Neural cell (in vitro differentiated cells): ENCODE measurements around the gene NUS1. TPM values are rescaled to one million over a fixed set of nuclear protein-coding genes. Genes with fewer than 3 reads are reported as not detected.
"Not testable (repeated sequence)": the region's sequence is repeated elsewhere in the genome, so short reads cannot be mapped to it uniquely, and the experiment has no call there.

Experiments used
- H2AFZ ChIP-seq: fragments of 200-600, 300-800 bp; sonication (generic), shearing (Covaris generic); 2 replicates; pipeline ENCODE4 v1.6.0; 2014; ENCODE audit warnings: low read depth, mild to moderate bottlenecking, antibody characterized with exemption, low read length, moderate library complexity
- H3F3A ChIP-seq: fragments of 200-600 bp; shearing (Covaris generic); 2 replicates; pipeline ENCODE4 v1.6.1; 2016; ENCODE audit warnings: mild to moderate bottlenecking, moderate library complexity, mixed read lengths, antibody characterized with exemption, low read length; ENCODE audit not compliant: insufficient read depth, poor library complexity, severe bottlenecking
- H3K27ac ChIP-seq: fragments of 200-600, 300-800 bp; sonication (generic), shearing (Covaris generic); 2 replicates; pipeline ENCODE4 v1.5.1; 2014; ENCODE audit warnings: mild to moderate bottlenecking, low read length, moderate library complexity
- H3K27me3 ChIP-seq: fragments of 300-800, 200-600 bp; sonication (generic), shearing (Covaris generic); 2 replicates; pipeline ENCODE4 v1.6.0; 2014; ENCODE audit warnings: mild to moderate bottlenecking, low read depth, low read length, moderate library complexity; ENCODE audit not compliant: insufficient read depth
- H3K36me3 ChIP-seq: fragments of 300-800, 200-600 bp; sonication (generic), shearing (Covaris generic); 2 replicates; pipeline ENCODE4 v1.5.1; 2014; ENCODE audit warnings: mild to moderate bottlenecking, antibody characterized with exemption, low read length, moderate library complexity; ENCODE audit not compliant: insufficient read depth
- H3K4me2 ChIP-seq: fragments of 300-800, 200-600 bp; sonication (generic), shearing (Covaris generic); 2 replicates; pipeline ENCODE4 v1.6.0; 2014; ENCODE audit warnings: mild to moderate bottlenecking, low read length
- H3K4me3 ChIP-seq: fragments of 300-800, 200-600 bp; sonication (generic), shearing (Covaris generic); 2 replicates; pipeline ENCODE4 v1.5.1; 2014; ENCODE audit warnings: mild to moderate bottlenecking, low read length, moderate library complexity
- H3K79me2 ChIP-seq: fragments of 200-600 bp; shearing (Covaris generic); replicated peaks from 2 replicates; pipeline ENCODE4 v1.6.0; 2014; ENCODE audit warnings: mild to moderate bottlenecking, low read length, moderate library complexity; ENCODE audit not compliant: insufficient read depth
- H3K9ac ChIP-seq: fragments of 300-800, 200-600 bp; sonication (generic), shearing (Covaris generic); 2 replicates; pipeline ENCODE4 v1.6.1; 2016; ENCODE audit warnings: mild to moderate bottlenecking, low read length, mixed read lengths
- H3K9me2 ChIP-seq: fragments of 200-600 bp; shearing (Covaris generic); 2 replicates; pipeline ENCODE4 v1.6.1; 2016; ENCODE audit warnings: mild to moderate bottlenecking, low read length, mixed read lengths; ENCODE audit not compliant: insufficient read depth
- H3K9me3 ChIP-seq: fragments of 200-600, 300-800 bp; sonication (generic), shearing (Covaris generic); 2 replicates; pipeline ENCODE4 v1.6.1; 2016; ENCODE audit warnings: mild to moderate bottlenecking, mixed run types, low read length, moderate library complexity, mixed read lengths
- H4K20me1 ChIP-seq: fragments of 200-600 bp; shearing (Covaris generic); 2 replicates; pipeline ENCODE4 v1.6.1; 2016; ENCODE audit warnings: mild to moderate bottlenecking, mixed run types; ENCODE audit not compliant: insufficient read depth
- CTCF ChIP-seq: fragments of 450-650 bp; IDR thresholded peaks from 2 replicates; pipeline ENCODE4 v1.5.1; 2014; ENCODE audit warnings: antibody characterized with exemption, mild to moderate bottlenecking, moderate library complexity; ENCODE audit not compliant: poor library complexity, severe bottlenecking
- EP300 ChIP-seq: fragments of 450-650 bp; conservative IDR thresholded peaks from 2 replicates; pipeline ENCODE4 v1.6.1; 2014; ENCODE audit warnings: antibody characterized with exemption, mild to moderate bottlenecking, moderate library complexity; ENCODE audit not compliant: poor library complexity, severe bottlenecking
- EZH2 ChIP-seq: fragments of 200-600, 300-800 bp; shearing (Covaris generic), sonication (generic); IDR thresholded peaks from 2 replicates; pipeline ENCODE4 v1.6.1; 2014; ENCODE audit warnings: antibody characterized with exemption, low read length, borderline replicate concordance, mild to moderate bottlenecking; ENCODE audit not compliant: insufficient read depth, poor library complexity, severe bottlenecking
- MXI1 ChIP-seq: fragments of 450-650 bp; conservative IDR thresholded peaks from 2 replicates; pipeline ENCODE4 v1.6.1; 2014; ENCODE audit warnings: antibody characterized with exemption, mild to moderate bottlenecking; ENCODE audit not compliant: poor library complexity, severe bottlenecking
- POLR2AphosphoS5 ChIP-seq: IDR thresholded peaks from 2 replicates; pipeline ENCODE4 v1.6.1; 2012
- RAD21 ChIP-seq: fragments of 450-650 bp; conservative IDR thresholded peaks from 2 replicates; pipeline ENCODE4 v1.6.1; 2014; ENCODE audit warnings: antibody characterized with exemption, mild to moderate bottlenecking, moderate library complexity
- REST ChIP-seq: IDR thresholded peaks from 2 replicates; pipeline ENCODE4 v1.6.1; 2012; ENCODE audit warnings: borderline replicate concordance
- SMC3 ChIP-seq: fragments of 450-650 bp; conservative IDR thresholded peaks from 2 replicates; pipeline ENCODE4 v1.6.1; 2014; ENCODE audit warnings: antibody characterized with exemption, mild to moderate bottlenecking, moderate library complexity; ENCODE audit not compliant: poor library complexity
- TAF1 ChIP-seq: IDR thresholded peaks from 2 replicates; pipeline ENCODE4 v1.6.1; 2012; ENCODE audit warnings: low read depth
- polyA plus RNA-seq: library from polyadenylated mRNA; depleted of rRNA; stranded (reverse); fragments of >200 nt; gene quantifications from 2 replicates; pipeline ENCODE4 v1.2.3, GENCODE V29; 2014

The NUS1 gene
- polyA plus RNA-seq, 1 donor from 2014 or later, result 36.3 TPM

- Histone ChIP-seq H3K9me2 (no peaks in the 10 kb centered on the region), H3F3A (no peaks in the 10 kb centered on the region), H3K27ac (no peak overlapping the region), H3K79me2 (no peaks in the 10 kb centered on the region), H2AFZ (no peak overlapping the region), H3K4me3 (no peak overlapping the region), H3K9ac (no peak overlapping the region), H4K20me1 (no peaks in the 10 kb centered on the region), H3K36me3 (no peaks in the 10 kb centered on the region), H3K27me3 (no peaks in the 10 kb centered on the region), H3K4me2 (no peak overlapping the region), H3K9me3 (no peaks in the 10 kb centered on the region)
- no peak for TF ChIP-seq POLR2AphosphoS5
- no peak for TF ChIP-seq EZH2
- TF ChIP-seq SMC3, result no peak
- no peak for TF ChIP-seq RAD21
- TF ChIP-seq CTCF, result no peak
- TF ChIP-seq EP300, result no peak
Measured at GRCh38 chr6:117718895-117719294, 43.6 kb downstream of the NUS1 start.

GRCh38 chr6:117721520-117721919, 46.3 kb downstream of the NUS1 start:
- H3F3A ChIP-seq, H3K36me3 ChIP-seq, H3K9ac ChIP-seq, H3K27me3 ChIP-seq, H4K20me1 ChIP-seq, H3K9me3 ChIP-seq, H3K79me2 ChIP-seq, H2AFZ ChIP-seq, H3K4me3 ChIP-seq, H3K9me2 ChIP-seq, H3K27ac ChIP-seq, H3K4me2 ChIP-seq: not testable (repeated sequence)

- H2AFZ ChIP-seq, result no peak overlapping the region
- H3K9me3 ChIP-seq, result no peaks in the 10 kb centered on the region
- no peaks in the 10 kb centered on the region for H3K27me3 ChIP-seq
- TF ChIP-seq TAF1 (no peak), SMC3 (no peak), REST (no peak), RAD21 (no peak), MXI1 (no peak), EZH2 (no peak), POLR2AphosphoS5 (no peak), CTCF (no peak), EP300 (no peak)
- H3K4me2 ChIP-seq, result no peak overlapping the region
- no peaks in the 10 kb centered on the region for H3F3A ChIP-seq
- H3K9me2 ChIP-seq, result no peaks in the 10 kb centered on the region
- H3K9ac ChIP-seq, result no peak overlapping the region
- H4K20me1 ChIP-seq, result no peaks in the 10 kb centered on the region
- H3K36me3 ChIP-seq, result no peaks in the 10 kb centered on the region
- no peaks in the 10 kb centered on the region for H3K79me2 ChIP-seq
- H3K4me3 ChIP-seq, result no peak overlapping the region
- no peak overlapping the region for H3K27ac ChIP-seq
Measured at GRCh38 chr6:117728626-117729025, 53.4 kb downstream of the NUS1 start.
